Right cardiac atrium (tissue), 5 donors: ENCODE measurements around the gene COPZ2. TPM values are rescaled to one million over a fixed set of nuclear protein-coding genes. Genes with fewer than 3 reads are reported as not detected.
"Not testable (repeated sequence)": the region's sequence is repeated elsewhere in the genome, so short reads cannot be mapped to it uniquely, and the experiment has no call there.

Source experiments
- ATAC-seq, 2 donors: fragments of 200-7000 bp; cut with Tn5 transposase; one replicate each; pipeline versions ENCODE4 v1.8.0 to v1.9.1; 2020; ENCODE audit warnings: moderate library complexity in 2 of 2, mild to moderate bottlenecking in 1 of 2
- DNase-seq, 3 donors: peaks; one replicate each; pipeline ENCODE4 v3.0.0-alpha.2; 2020
- H3K27ac ChIP-seq: one replicate; pipeline ENCODE4 v1.5.1; 2013; ENCODE audit warnings: mild to moderate bottlenecking, low read length, control low read depth, moderate library complexity
- H3K27me3 ChIP-seq: one replicate; pipeline ENCODE4 v1.6.1; 2013; ENCODE audit not compliant: control insufficient read depth, insufficient read depth
- H3K4me1 ChIP-seq: one replicate; pipeline ENCODE4 v1.6.1; 2013; ENCODE audit warnings: low read length; ENCODE audit not compliant: control insufficient read depth, insufficient read depth
- H3K4me3 ChIP-seq: one replicate; pipeline ENCODE4 v1.5.1; 2013; ENCODE audit warnings: low read length, control low read depth
- H3K9me3 ChIP-seq: one replicate; pipeline ENCODE4 v1.6.1; 2013; ENCODE audit warnings: low read length; ENCODE audit not compliant: control insufficient read depth
- WGBS: extraction: QIAGEN DNeasy Blood & Tissue Kit; methylation state at CpG from one replicate; pipeline ENCODE4 v1.1.7; 2013; 5-methylcytosine and 5-hydroxymethylcytosine counted together
- intact Hi-C, 4 donors: fragments of 100-400 bp; cut with DNase I; formaldehyde crosslinking; loops; one replicate each; pipeline versions ENCODE4 v1.11.0 to v1.14.0; 2022 to 2023
- polyA plus RNA-seq: library from polyadenylated mRNA; stranded (reverse); fragments of 200-250 nt; gene quantifications from one replicate; pipeline ENCODE4 v1.2.3, GENCODE V29; 2013
- total RNA-seq, 4 donors: library from RNA; stranded (reverse); fragmentation: NEBNext Ultra II Directional; extraction: Animal tissue kit (Norgen Biotek cat#: 25700); gene quantifications; one replicate each; pipeline ENCODE4 v1.2.1, GENCODE V29; 2021
- donor health status: healthy with polysubstance abuse.
- donor health status: DM: no; HTN: yes; CAD: no.
- donor health status: DM: no; HTN: no; CAD: no.
- donor health status: DM: no; HTN: yes; CAD: no; lungs with severe emphysema.
- donor health status: DM: yes; HTN: yes; CAD: no.

Gene COPZ2
- total and polyA plus RNA-seq, 5 donors: 51.8 to 74.8 (median 65.9) TPM

DNA sequence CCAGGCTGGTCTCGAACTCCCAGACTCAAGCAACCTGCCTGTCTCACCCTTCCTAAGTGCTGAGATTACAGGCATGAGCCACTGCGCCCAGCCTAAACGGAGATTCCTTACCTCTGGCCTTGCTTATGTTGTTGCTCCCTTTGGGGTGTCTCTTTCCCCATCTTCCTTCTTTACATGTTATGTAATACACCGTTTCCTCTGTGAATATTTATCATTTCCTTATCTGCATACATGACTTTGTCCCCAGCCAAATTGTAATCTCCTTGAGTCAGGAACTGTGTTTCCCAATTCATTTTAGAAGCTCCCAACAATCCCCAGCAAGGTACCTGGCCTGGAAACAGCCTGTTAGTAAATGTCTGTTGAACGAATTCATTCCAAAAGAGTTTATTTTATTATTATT lies 15.7 kb downstream of the COPZ2 start:
- 59% methylated on average over 5 of the region's 5 CpGs for WGBS
- ATAC-seq: no peak

DNA sequence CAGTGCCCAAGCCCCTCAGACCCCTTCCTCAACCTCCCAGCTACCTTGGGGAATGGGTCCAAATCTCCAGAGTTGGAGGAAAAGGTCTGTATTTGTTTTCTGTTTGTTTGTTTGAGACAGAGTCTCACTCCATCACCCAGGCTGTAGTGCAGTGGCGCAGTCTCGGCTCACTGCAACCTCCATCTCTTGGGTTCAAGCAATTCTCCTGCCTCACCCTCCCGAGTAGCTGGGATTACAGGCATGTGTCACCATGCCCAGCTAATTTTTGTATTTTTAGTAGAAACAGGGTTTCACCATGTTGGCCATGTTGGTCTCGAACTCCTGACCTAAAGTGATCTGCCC lies 19.8 kb downstream of the COPZ2 start:
- not testable (repeated sequence) for DNase-seq, ATAC-seq, H3K4me1 ChIP-seq, H3K4me3 ChIP-seq, H3K27me3 ChIP-seq, H3K27ac ChIP-seq, H3K9me3 ChIP-seq
- intact Hi-C loops: loop anchor here in 3 of 4 donors (2.0 to 5.0 kb wide), 2 partner anchors 39 to 175 kb away; partner anchors contain the start of gene SCRN2 (in 1 of the 3)
- 86% methylated on average over 4 of the region's 4 CpGs for WGBS

More for the DNA sequence above, 15.7 kb downstream of the COPZ2 start:
- H3K4me3 ChIP-seq: no peak overlapping the region
- H3K27me3 ChIP-seq: no peaks in the 10 kb centered on the region
- no peaks in the 10 kb centered on the region for H3K9me3 ChIP-seq
- H3K4me1 ChIP-seq: peaks cover 6% of the 10 kb centered on the region
- intact Hi-C loops: loop anchor here in 2 of 4 donors (10.0 kb wide), 2 partner anchors 83 to 593 kb away; partner anchors contain the start of genes CBX1 (in 1 of the 2), HOXB7 (in 1 of the 2), HOXB8 (in 1 of the 2) and SNX11 (in 1 of the 2)
- DNase-seq: no peak
- H3K27ac ChIP-seq: no peak overlapping the region

DNA sequence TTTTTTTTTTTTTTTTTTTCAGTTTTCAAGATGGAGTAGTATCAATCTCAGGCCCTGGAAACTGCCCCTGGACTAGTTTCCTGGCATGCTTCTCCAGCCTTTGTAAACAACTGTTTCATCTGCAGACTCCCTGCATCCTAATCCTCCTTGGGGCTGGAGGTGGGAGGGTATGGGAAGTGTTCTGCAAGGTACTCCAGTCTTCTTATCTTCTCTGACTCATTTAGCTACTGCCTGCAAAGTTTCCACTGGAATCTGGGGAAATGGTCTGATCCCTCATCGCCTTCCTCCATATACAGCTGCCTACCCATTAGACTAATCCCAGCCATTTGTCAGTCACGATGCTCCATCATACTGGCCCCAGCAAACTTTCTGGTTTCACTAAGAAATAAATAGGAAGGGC lies 21.5 kb downstream of the COPZ2 start:
- H3K9me3 ChIP-seq: no peaks in the 10 kb centered on the region
- H3K27ac ChIP-seq: no peak overlapping the region
- no peaks in the 10 kb centered on the region for H3K4me1 ChIP-seq
- intact Hi-C loops: loop anchor here in 1 of 4 donors (2.0 to 5.0 kb wide), 2 partner anchors 37 to 174 kb away; partner anchors contain the start of gene SCRN2
- no peak for DNase-seq
- WGBS: 69% methylated on average over 2 of the region's 2 CpGs
- ATAC-seq: no peak
- no peaks in the 10 kb centered on the region for H3K27me3 ChIP-seq
- H3K4me3 ChIP-seq: no peak overlapping the region

GRCh38 chr17:48014595-48015111 lies 22.9 kb downstream of the COPZ2 start:
- Histone ChIP-seq H3K27me3 (no peaks in the 10 kb centered on the region), H3K9me3 (no peaks in the 10 kb centered on the region), H3K27ac (no peak overlapping the region), H3K4me1 (no peaks in the 10 kb centered on the region), H3K4me3 (no peak overlapping the region)
- intact Hi-C loops: loop anchor here in 1 of 4 donors (5.0 kb wide), 1 partner anchor 172 kb away; the partner anchor contains the start of gene SCRN2
- ATAC-seq (no peak), DNase-seq (no peak)
- 60% methylated on average over 8 of the region's 8 CpGs for WGBS

GRCh38 chr17:48013876-48014594 lies 23.6 kb downstream of the COPZ2 start:
- Histone ChIP-seq H3K4me3 (no peak overlapping the region), H3K4me1 (no peaks in the 10 kb centered on the region), H3K27ac (no peak overlapping the region), H3K27me3 (no peaks in the 10 kb centered on the region), H3K9me3 (no peaks in the 10 kb centered on the region)
- no peak for DNase-seq
- intact Hi-C loops: no loop called here
- no peak for ATAC-seq
- WGBS: 73% methylated on average over 6 of the region's 6 CpGs

- H3K4me3 ChIP-seq: no peak overlapping the region
- WGBS: 36% methylated on average over 5 of the region's 5 CpGs
Observed at GRCh38 chr17:48012654-48013053, 24.9 kb downstream of the COPZ2 start.

GRCh38 chr17:48012151-48012520 lies 25.5 kb downstream of the COPZ2 start:
- under 1% methylated on average over 34 of the region's 34 CpGs for WGBS
- H3K27ac ChIP-seq: no peak overlapping the region
- ATAC-seq: peak; percentile 51 to 59
- no peaks in the 10 kb centered on the region for H3K27me3 ChIP-seq
- H3K9me3 ChIP-seq: no peaks in the 10 kb centered on the region
- intact Hi-C loops: no loop called here
- H3K4me3 ChIP-seq: peak overlapping the region; percentile 50
- H3K4me1 ChIP-seq: no peaks in the 10 kb centered on the region
- DNase-seq: peak; percentile 46 to 79 (median 77)

More at GRCh38 chr17:48012654-48013053, 24.9 kb downstream of the COPZ2 start:
- Histone ChIP-seq H3K4me1 (no peaks in the 10 kb centered on the region), H3K9me3 (no peaks in the 10 kb centered on the region), H3K27ac (no peak overlapping the region), H3K27me3 (no peaks in the 10 kb centered on the region)
- DNase-seq (no peak), ATAC-seq (no peak)
- intact Hi-C loops: no loop called here

- no peaks in the 10 kb centered on the region for H3K27me3 ChIP-seq
- H3K9me3 ChIP-seq: no peaks in the 10 kb centered on the region
- WGBS: 5% methylated on average over 23 of the region's 23 CpGs
- H3K4me1 ChIP-seq: no peaks in the 10 kb centered on the region
- intact Hi-C loops: no loop called here
- DNase-seq: no peak
- H3K27ac ChIP-seq: no peak overlapping the region
- ATAC-seq: peak in 1 of 2 donors; percentile 30
- H3K4me3 ChIP-seq: peak overlapping the region; percentile 50
Observed at GRCh38 chr17:48011405-48012150, 26.0 kb downstream of the COPZ2 start.

GRCh38 chr17:48010193-48010592 lies 27.4 kb downstream of the COPZ2 start:
- intact Hi-C loops: no loop called here
- no peak overlapping the region for H3K4me3 ChIP-seq
- no peaks in the 10 kb centered on the region for H3K27me3 ChIP-seq
- no peaks in the 10 kb centered on the region for H3K9me3 ChIP-seq
- 92% methylated on average over 3 of the region's 3 CpGs for whole genome bisulfite sequencing
- DNase-seq: no peak
- no peak for ATAC-seq
- no peaks in the 10 kb centered on the region for H3K4me1 ChIP-seq
- no peak overlapping the region for H3K27ac ChIP-seq

DNA sequence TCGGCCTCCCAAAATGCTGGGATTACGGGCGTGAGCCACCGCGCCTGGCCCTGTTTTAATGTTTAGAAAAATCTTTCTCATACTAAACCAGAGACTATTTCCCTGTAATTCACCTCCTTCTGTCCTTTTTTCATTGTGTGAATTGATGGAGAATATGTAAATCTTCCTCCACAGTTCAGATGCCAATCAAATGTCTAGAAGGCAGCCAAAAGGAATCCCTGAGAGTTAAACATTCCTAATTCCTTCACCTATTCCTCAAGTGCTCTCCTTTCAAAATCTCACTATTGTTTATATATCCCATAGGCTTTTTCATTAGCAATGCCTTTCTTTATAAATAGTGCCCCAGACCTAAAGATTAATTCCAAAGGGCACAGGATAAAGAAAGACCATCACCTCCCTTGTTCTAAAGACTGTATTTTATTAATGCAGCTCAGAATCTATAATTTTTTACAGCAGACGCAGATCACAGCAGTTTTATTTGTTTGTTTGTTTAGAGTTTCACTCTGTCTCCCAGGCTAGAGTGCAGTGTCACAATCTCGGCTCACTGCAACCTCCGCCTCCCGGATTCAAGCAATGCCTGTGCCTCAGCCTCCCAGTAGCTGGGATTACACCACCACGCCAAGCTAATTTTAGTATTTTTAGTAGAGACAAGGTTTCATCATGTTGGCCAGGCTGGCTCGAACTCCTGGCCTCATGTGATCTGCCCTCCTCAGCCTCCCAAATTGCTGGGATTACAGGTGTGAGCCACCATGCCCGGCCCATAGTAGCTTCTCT lies 30.5 kb downstream of the COPZ2 start:
- WGBS: 89% methylated on average over 12 of the region's 12 CpGs
- no peak for DNase-seq
- ATAC-seq: no peak

More for the DNA sequence above, 30.5 kb downstream of the COPZ2 start:
- Histone ChIP-seq H3K9me3 (no peaks in the 10 kb centered on the region), H3K27ac (no peak overlapping the region), H3K4me3 (no peak overlapping the region), H3K4me1 (no peaks in the 10 kb centered on the region), H3K27me3 (no peaks in the 10 kb centered on the region)
- intact Hi-C loops: no loop called here
